ENCODE results near the gene KIF19. TPM values are rescaled to one million over a fixed set of nuclear protein-coding genes. Genes with fewer than 3 reads are reported as not detected.

The KIF19 gene
- total and polyA plus RNA-seq, 10 of the 15 experiments (the other 5 are each of a cell fraction or from before 2014, with no cell fraction given), result 0.06 to 0.07 TPM; not detected in 8

DNA sequence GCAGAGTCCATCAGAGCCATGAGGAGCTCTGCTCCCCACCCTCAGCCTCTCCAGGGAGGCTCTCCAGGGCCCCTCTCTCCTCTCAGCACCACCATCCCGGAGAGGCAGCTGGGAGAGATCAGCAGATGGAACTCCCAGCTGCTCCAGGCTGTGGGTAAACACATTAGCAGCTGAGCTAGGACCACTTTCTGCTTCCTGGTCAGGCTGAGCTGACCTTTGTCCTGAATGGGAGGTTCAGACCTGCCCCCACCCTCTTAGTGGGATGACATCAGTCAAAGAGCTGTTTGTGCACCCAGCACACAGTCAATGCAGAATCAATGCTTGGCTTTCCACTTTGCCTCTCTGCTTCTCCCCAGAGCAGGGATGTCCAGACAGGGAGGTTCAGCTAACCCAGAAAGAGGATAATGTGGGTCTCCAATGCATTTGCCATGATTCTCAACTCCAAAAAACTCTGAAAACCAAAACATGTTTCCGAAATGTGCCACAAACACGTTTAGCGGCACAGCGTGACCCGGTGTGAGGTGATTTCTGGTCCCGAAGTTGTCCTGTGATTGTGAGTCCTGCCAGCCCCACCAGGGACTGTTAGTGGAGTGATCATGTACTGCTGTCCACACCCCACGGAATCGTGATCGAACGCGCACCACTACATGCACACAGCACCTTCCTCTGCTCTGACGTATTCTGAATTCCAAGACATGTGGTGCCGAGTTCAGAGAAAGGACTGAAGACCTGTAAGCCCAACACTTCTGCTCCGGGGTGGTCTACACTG, 48.0 kb downstream of the KIF19 start (continued):
- TF ChIP-seq, protein P1, sequence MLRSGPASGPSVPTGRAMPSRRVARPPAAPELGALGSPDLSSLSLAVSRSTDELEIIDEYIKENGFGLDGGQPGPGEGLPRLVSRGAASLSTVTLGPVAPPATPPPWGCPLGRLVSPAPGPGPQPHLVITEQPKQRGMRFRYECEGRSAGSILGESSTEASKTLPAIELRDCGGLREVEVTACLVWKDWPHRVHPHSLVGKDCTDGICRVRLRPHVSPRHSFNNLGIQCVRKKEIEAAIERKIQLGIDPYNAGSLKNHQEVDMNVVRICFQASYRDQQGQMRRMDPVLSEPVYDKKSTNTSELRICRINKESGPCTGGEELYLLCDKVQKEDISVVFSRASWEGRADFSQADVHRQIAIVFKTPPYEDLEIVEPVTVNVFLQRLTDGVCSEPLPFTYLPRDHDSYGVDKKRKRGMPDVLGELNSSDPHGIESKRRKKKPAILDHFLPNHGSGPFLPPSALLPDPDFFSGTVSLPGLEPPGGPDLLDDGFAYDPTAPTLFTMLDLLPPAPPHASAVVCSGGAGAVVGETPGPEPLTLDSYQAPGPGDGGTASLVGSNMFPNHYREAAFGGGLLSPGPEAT (IDR thresholded peaks at IDR 0.05; ENCODE audit: low read depth), result no peak
- no peak for TF ChIP-seq NFIC (IDR thresholded peaks at IDR 0.05; ENCODE audit: low read depth, low read length)
- TF ChIP-seq POLR2A (IDR thresholded peaks at IDR 0.05; ENCODE audit: low read depth, low read length), result no peak
- no peak for TF ChIP-seq RBBP5 (conservative IDR thresholded peaks at IDR 0.05)
- TF ChIP-seq, protein P2, sequence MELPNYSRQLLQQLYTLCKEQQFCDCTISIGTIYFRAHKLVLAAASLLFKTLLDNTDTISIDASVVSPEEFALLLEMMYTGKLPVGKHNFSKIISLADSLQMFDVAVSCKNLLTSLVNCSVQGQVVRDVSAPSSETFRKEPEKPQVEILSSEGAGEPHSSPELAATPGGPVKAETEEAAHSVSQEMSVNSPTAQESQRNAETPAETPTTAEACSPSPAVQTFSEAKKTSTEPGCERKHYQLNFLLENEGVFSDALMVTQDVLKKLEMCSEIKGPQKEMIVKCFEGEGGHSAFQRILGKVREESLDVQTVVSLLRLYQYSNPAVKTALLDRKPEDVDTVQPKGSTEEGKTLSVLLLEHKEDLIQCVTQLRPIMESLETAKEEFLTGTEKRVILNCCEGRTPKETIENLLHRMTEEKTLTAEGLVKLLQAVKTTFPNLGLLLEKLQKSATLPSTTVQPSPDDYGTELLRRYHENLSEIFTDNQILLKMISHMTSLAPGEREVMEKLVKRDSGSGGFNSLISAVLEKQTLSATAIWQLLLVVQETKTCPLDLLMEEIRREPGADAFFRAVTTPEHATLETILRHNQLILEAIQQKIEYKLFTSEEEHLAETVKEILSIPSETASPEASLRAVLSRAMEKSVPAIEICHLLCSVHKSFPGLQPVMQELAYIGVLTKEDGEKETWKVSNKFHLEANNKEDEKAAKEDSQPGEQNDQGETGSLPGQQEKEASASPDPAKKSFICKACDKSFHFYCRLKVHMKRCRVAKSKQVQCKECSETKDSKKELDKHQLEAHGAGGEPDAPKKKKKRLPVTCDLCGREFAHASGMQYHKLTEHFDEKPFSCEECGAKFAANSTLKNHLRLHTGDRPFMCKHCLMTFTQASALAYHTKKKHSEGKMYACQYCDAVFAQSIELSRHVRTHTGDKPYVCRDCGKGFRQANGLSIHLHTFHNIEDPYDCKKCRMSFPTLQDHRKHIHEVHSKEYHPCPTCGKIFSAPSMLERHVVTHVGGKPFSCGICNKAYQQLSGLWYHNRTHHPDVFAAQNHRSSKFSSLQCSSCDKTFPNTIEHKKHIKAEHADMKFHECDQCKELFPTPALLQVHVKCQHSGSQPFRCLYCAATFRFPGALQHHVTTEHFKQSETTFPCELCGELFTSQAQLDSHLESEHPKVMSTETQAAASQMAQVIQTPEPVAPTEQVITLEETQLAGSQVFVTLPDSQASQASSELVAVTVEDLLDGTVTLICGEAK (IDR thresholded peaks at IDR 0.05; ENCODE audit: borderline replicate concordance), result no peak
- no peak for TF ChIP-seq BMI1 (IDR thresholded peaks at IDR 0.05; ENCODE audit: borderline replicate concordance)
- TF ChIP-seq, protein P3, sequence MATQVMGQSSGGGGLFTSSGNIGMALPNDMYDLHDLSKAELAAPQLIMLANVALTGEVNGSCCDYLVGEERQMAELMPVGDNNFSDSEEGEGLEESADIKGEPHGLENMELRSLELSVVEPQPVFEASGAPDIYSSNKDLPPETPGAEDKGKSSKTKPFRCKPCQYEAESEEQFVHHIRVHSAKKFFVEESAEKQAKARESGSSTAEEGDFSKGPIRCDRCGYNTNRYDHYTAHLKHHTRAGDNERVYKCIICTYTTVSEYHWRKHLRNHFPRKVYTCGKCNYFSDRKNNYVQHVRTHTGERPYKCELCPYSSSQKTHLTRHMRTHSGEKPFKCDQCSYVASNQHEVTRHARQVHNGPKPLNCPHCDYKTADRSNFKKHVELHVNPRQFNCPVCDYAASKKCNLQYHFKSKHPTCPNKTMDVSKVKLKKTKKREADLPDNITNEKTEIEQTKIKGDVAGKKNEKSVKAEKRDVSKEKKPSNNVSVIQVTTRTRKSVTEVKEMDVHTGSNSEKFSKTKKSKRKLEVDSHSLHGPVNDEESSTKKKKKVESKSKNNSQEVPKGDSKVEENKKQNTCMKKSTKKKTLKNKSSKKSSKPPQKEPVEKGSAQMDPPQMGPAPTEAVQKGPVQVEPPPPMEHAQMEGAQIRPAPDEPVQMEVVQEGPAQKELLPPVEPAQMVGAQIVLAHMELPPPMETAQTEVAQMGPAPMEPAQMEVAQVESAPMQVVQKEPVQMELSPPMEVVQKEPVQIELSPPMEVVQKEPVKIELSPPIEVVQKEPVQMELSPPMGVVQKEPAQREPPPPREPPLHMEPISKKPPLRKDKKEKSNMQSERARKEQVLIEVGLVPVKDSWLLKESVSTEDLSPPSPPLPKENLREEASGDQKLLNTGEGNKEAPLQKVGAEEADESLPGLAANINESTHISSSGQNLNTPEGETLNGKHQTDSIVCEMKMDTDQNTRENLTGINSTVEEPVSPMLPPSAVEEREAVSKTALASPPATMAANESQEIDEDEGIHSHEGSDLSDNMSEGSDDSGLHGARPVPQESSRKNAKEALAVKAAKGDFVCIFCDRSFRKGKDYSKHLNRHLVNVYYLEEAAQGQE (IDR thresholded peaks at IDR 0.05; ENCODE audit: low read depth, low read length), result no peak
- TF ChIP-seq TAF1 (IDR thresholded peaks at IDR 0.05; ENCODE audit: borderline replicate concordance, low read depth, low read length), result no peak
- no peak for TF ChIP-seq CREM (IDR thresholded peaks at IDR 0.05; ENCODE audit: low read depth)
- TF ChIP-seq JUNB (IDR thresholded peaks at IDR 0.05), result no peak
- no peak for TF ChIP-seq CBX3 (IDR thresholded peaks at IDR 0.05; ENCODE audit: borderline replicate concordance, low read depth)
- no peak for TF ChIP-seq YY1 (IDR thresholded peaks at IDR 0.05; ENCODE audit: low read depth, low read length)
